C4-2B (cell line): Measurements from ENCODE around the gene BIRC3.
A peak's percentile ranks its signal among the peaks of the same experiment; 100 is the strongest.

Experiments used
- H3K27ac ChIP-seq: fragments of 450-650 bp; 2 replicates; pipeline ENCODE4 v1.5.1; 2017
- CTCF ChIP-seq: fragments of 450-650 bp; conservative IDR thresholded peaks from 2 replicates; pipeline ENCODE4 v1.5.1; 2017; ENCODE audit warnings: mild to moderate bottlenecking
- ZFX ChIP-seq: fragments of 450-650 bp; IDR thresholded peaks from 2 replicates; pipeline ENCODE4 v1.6.1; 2017

The BIRC3 gene

GRCh38 chr11:102307727-102308038, 9.6 kb upstream of the BIRC3 start:
- H3K27ac ChIP-seq: no peak overlapping the region
- TF ChIP-seq CTCF (no peak), ZFX (no peak)

GRCh38 chr11:102309621-102310541, 7.4 kb upstream of the BIRC3 start:
- TF ChIP-seq ZFX (no peak), CTCF (peak; percentile 43)
- H3K27ac ChIP-seq: no peak overlapping the region

- peak overlapping the region; percentile 51; the same call in 1 of the 2 replicates for H3K27ac ChIP-seq
- TF ChIP-seq CTCF: no peak
- TF ChIP-seq ZFX: no peak
Observed at GRCh38 chr11:102312667-102313066, 4.6 kb upstream of the BIRC3 start.

- TF ChIP-seq ZFX (no peak), CTCF (no peak)
Observed at GRCh38 chr11:102313238-102313940, 3.9 kb upstream of the BIRC3 start.

GRCh38 chr11:102314784-102315183, 2.5 kb upstream of the BIRC3 start:
- no peak overlapping the region for H3K27ac ChIP-seq
- TF ChIP-seq ZFX (no peak), CTCF (no peak)

More at GRCh38 chr11:102313238-102313940, 3.9 kb upstream of the BIRC3 start:
- H3K27ac ChIP-seq: peak overlapping the region; percentile 51

- no peak overlapping the region for H3K27ac ChIP-seq
- no peak for TF ChIP-seq CTCF
- TF ChIP-seq ZFX: no peak
Observed at GRCh38 chr11:102316346-102316904, 859 bp upstream of the BIRC3 start.

GRCh38 chr11:102317768-102318103, 452 bp downstream of the BIRC3 start:
- TF ChIP-seq CTCF (no peak), ZFX (no peak)
- peak overlapping the region; percentile 36 for H3K27ac ChIP-seq
